ENCODE data around the gene THOC2. TPM values are rescaled to one million over a fixed set of nuclear protein-coding genes. Genes with fewer than 3 reads are reported as not detected.
"Not testable (repeated sequence)": the region's sequence is repeated elsewhere in the genome, so short reads cannot be mapped to it uniquely, and the experiment has no call there.

Gene THOC2
- total RNA-seq, 1 donor from 2014 or later: 33.5 TPM

GRCh38 chrX:123764967-123765871, 32.4 kb upstream of the THOC2 start:
- peak; percentile 20 to 91 for DNase-seq (ENCODE audit: low spot score in 2 of 2)

GRCh38 chrX:123759849-123760248, 27.0 kb upstream of the THOC2 start:
- DNase-seq (ENCODE audit: low spot score in 2 of 2); H3K27me3 ChIP-seq; H3K9me3 ChIP-seq; H3K4me1 ChIP-seq; H3K36me3 ChIP-seq; H3K27ac ChIP-seq; H3K4me3 ChIP-seq; intact Hi-C loops (cut with DNase I): not testable (repeated sequence)

More at GRCh38 chrX:123764967-123765871, 32.4 kb upstream of the THOC2 start:
- intact Hi-C loops (cut with DNase I): no loop called here
- no peaks in the 10 kb centered on the region for H3K9me3 ChIP-seq
- H3K27ac ChIP-seq: peak overlapping the region; percentile 62 to 63
- TF ChIP-seq CTCF (IDR thresholded peaks at IDR 0.05): no peak
- no peaks in the 10 kb centered on the region for H3K36me3 ChIP-seq
- H3K4me1 ChIP-seq: no peaks in the 10 kb centered on the region
- peak overlapping the region; percentile 34 to 47 for H3K4me3 ChIP-seq
- no peaks in the 10 kb centered on the region for H3K27me3 ChIP-seq

- H3K36me3 ChIP-seq; H3K4me1 ChIP-seq; H3K27me3 ChIP-seq; DNase-seq (ENCODE audit: low spot score in 2 of 2); H3K27ac ChIP-seq; intact Hi-C loops (cut with DNase I); H3K9me3 ChIP-seq; H3K4me3 ChIP-seq: not testable (repeated sequence)
Observed at GRCh38 chrX:123757794-123758193, 24.9 kb upstream of the THOC2 start.

GRCh38 chrX:123756320-123756719, 23.5 kb upstream of the THOC2 start:
- H3K9me3 ChIP-seq: no peaks in the 10 kb centered on the region
- intact Hi-C loops (cut with DNase I): no loop called here
- H3K4me1 ChIP-seq: peaks cover 0 to 2% of the 10 kb centered on the region in 2 donors
- H3K27me3 ChIP-seq: no peaks in the 10 kb centered on the region
- no peak overlapping the region for H3K4me3 ChIP-seq
- TF ChIP-seq CTCF (IDR thresholded peaks at IDR 0.05): no peak
- no peak for DNase-seq (ENCODE audit: low spot score in 2 of 2)
- H3K36me3 ChIP-seq: no peaks in the 10 kb centered on the region
- peak overlapping the region; percentile 59 to 64 for H3K27ac ChIP-seq

GRCh38 chrX:123755107-123755506, 22.3 kb upstream of the THOC2 start:
- intact Hi-C loops (cut with DNase I): no loop called here

GRCh38 chrX:123753656-123754350, 21.0 kb upstream of the THOC2 start:
- Histone ChIP-seq H3K9me3 (no peaks in the 10 kb centered on the region), H3K4me3 (no peak overlapping the region), H3K27ac (no peak overlapping the region), H3K4me1 (peaks cover 0 to 2% of the 10 kb centered on the region in 2 donors), H3K36me3 (no peaks in the 10 kb centered on the region), H3K27me3 (no peaks in the 10 kb centered on the region)
- TF ChIP-seq CTCF (IDR thresholded peaks at IDR 0.05): no peak
- intact Hi-C loops (cut with DNase I): no loop called here
- DNase-seq (ENCODE audit: low spot score in 2 of 2): no peak

More at GRCh38 chrX:123755107-123755506, 22.3 kb upstream of the THOC2 start:
- TF ChIP-seq CTCF (IDR thresholded peaks at IDR 0.05): no peak
- no peaks in the 10 kb centered on the region for H3K27me3 ChIP-seq
- no peaks in the 10 kb centered on the region for H3K9me3 ChIP-seq
- H3K27ac ChIP-seq: peak overlapping the region; percentile 59 to 64
- H3K4me1 ChIP-seq: peaks cover 0 to 2% of the 10 kb centered on the region in 2 donors
- no peak for DNase-seq (ENCODE audit: low spot score in 2 of 2)
- H3K36me3 ChIP-seq: no peaks in the 10 kb centered on the region
- H3K4me3 ChIP-seq: no peak overlapping the region

Data from ascending aorta (tissue), 2 donors.